ENCODE results near the gene CDH24.
A peak's percentile ranks its signal among the peaks of the same experiment; 100 is the strongest.

CDH24 gene

DNA sequence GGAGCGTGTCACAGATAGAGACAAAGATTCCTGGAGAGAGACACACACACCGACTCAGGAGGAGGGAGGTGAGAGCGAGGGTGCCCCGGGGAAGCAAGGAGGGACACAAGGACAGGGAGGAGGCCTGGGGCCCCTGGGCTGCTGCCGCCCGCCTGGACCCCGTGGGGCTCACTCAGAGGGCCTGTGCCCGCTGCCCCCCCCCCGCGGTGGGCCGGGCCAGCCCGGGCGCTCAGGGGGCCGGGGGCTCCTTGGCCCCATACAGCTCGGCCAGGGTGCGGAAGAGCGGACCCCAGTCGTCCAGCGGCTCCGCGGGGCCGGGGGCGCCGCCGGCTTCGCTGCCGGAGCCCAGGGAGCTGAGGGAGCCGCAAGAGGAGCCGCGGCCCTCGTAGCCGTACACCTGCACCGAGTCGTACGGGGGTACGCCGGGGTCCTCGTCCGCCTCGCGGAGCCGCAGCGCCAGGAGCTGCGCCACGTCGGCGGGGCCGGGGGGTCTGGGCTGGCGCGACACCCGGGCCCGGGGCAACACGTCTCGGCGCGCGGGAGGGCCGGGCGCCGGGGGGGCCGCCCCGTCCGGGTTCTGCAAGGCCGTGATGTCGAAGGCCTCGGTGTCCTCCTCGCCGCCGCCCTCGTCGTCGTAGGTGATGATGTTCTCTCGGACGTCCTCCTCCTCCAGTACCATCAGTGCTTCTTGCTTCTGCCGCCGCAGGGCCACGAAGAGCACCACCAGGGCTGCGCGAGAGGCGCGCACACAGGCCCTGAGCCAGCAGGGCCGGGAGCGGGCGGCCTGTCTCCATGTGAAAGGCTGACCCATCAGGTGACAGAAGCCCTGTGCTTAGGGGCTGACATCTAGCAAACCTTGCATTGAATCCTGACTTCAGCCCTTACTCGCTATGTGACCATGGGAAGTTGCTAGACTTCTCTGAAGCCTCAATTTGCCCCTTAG lies 9.3 kb downstream of the CDH24 start:
- DNase-seq (ENCODE audit: low read depth, low spot score): no peak
- no peak overlapping the region for H3K27ac ChIP-seq

DNA sequence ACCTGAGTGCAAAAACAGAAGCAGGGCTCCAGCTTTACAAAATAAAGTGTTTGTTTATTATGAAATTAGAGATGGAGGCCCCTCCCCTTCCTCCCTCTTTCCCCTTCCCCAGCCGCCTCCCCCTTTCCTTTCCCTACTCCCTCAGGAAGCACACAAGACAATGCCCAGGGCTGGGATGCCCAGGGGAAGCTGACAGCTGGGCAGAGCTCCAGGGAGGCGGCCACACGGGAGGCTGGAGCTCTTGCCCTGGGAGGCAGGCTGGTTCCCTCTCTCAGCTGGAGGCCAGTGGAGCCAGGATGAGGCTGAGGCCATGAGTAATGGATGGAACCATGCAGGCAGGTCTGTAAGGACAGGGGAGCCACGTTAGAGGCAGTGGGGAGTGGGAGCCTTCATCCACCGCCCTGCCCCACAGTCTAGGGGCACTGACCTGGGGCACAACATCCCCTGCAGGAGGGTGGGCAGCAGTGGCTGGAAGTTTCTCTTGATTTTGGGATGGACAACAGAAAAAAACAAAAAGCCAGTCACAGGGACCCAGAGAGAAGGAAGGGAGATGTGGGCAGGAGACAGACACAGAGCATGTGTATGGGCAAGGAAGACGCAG lies 10.2 kb downstream of the CDH24 start:
- H3K27ac ChIP-seq: no peak overlapping the region
- no peak for DNase-seq (ENCODE audit: low read depth, low spot score)

DNA sequence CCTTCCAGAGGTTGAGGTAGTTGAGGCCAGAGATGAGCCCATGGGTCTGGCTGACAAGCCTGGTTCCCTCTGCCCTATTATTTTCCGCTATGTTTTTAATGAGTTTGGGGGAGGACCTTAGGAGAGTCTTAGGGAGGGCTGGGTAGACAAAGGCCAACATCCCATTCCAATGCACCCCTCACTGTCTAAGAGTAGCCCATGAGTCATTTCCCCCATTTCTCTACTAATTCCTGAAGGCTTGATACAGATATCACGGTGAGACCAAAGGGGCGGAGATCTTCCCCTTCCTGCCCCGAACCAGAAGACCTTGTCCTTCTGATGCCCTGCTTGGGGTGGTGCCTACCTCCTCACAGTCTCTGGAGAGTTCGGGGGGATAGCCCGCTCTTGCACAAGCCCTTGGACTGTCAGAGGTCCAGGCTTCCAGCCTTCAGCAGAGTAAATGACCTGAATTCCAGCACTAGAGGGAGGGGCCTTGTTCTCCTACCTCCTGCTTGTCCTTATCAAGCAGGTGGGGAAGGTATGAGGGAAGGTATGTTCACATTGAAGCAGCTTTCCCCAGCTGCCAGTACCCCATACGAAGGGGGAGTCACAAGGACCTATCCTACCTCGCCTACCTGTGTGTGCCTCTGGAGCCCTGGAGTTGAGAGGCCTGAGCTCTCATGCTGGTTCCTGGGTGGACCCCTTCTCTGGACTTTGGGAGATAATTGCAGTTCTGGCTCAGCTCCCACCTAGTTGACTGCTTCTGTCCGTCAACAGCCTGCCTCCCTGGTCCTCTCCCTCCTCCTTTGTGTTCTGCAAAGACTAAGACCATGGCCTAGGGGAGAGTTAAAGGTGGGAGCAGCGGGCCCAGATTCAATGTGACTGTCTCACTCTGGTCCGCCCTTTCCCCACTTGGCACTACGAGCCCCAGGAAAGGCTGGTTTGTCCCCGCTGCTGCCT lies 11.6 kb downstream of the CDH24 start:
- H3K27ac ChIP-seq: no peak overlapping the region
- no peak for DNase-seq (ENCODE audit: low read depth, low spot score)

DNA sequence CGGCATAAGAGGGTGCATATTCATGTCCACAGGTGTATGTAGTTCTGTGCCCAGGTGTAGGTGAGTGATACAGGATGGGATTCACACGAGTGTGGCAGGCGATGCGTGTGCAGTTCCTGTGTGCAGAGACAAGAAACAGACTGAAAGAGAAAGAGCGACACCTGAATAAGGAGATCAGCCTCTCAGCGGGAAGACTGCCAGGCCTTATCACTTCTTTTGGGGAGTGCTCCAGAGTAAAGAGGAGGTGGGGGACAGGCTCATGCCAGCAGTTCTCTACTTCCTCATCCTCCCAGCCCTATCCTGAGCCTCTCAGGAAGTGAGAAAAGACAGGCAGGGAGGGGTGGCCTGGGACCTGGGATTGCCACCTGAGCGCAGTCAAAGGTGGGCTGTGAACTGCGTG lies 12.5 kb downstream of the CDH24 start:
- DNase-seq (ENCODE audit: low read depth, low spot score): no peak
- no peak overlapping the region for H3K27ac ChIP-seq

DNA sequence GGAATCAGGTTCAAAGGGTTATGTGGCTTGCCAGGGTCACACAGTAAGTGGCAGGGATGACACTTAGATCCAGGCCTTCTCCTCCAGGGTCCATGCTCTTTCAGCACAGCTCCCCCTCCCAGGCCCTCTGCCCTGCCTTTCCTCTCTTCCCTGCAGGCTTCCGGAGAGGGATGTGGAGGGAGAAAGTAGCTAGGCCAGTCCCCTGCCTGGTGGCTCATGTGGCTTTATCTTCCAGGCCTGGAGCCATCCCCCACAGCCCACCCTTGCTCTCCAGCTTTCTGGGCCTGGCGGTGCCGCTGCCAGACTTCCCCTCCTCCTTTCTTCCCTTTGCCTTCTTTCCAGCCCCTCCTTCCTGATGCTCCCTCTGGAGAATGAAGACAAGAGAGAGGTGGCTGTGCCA lies 13.6 kb downstream of the CDH24 start:
- DNase-seq (ENCODE audit: low read depth, low spot score): no peak
- H3K27ac ChIP-seq: no peak overlapping the region

DNA sequence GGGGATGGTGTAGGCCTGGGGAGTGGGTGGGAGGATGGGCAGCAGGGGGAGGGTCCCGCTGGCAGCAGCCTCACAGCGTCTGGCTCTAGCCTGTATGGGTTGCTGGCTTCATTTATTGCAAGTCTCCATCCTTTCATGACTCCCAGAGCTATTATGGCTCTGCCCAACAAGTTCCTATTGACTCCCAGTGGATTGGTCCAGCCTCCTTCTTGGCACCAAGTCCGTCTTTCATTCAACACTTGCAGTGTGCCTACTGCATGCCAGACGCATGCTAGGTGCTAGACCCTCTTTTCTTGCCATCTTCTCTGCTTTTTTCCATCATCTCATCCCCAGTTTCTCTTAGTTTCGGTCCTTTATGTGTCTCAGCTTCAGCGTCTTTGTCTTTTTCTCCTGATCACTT lies 14.2 kb downstream of the CDH24 start:
- DNase-seq (ENCODE audit: low read depth, low spot score): no peak
- H3K27ac ChIP-seq: no peak overlapping the region

DNA sequence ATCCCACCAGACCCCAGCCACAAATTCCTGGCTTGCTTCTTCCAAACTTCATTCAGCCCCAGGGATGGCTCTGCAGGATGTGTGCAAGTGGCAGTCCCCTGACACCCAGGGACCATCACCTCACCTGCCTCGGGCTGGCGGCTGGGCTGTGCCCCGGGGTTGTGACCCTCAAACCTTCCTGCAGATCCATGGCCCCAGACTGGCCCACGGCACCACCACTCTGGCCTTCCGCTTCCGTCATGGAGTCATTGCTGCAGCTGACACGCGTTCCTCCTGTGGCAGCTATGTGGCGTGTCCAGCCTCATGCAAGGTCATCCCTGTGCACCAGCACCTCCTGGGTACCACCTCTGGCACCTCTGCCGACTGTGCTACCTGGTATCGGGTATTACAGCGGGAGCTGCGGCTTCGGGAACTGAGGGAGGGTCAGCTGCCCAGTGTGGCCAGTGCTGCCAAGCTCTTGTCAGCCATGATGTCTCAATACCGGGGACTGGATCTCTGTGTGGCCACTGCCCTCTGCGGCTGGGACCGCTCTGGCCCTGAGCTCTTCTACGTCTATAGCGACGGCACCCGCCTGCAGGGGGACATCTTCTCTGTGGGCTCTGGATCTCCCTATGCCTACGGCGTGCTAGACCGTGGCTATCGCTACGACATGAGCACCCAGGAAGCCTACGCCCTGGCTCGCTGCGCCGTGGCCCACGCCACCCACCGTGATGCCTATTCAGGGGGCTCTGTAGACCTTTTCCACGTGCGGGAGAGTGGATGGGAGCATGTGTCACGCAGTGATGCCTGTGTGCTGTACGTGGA lies 15.0 kb downstream of the CDH24 start, which contains the start of gene PSMB11:
Gene PSMB11, plus strand, starts transcription at position 51 of the 804 bp plus-strand sequence. Its CDS starts 14 bp downstream, at position 65.
- no peak within 1 kb of the TSS for H3K27ac ChIP-seq
- DNase-seq (ENCODE audit: low read depth, low spot score): no peak

DNA sequence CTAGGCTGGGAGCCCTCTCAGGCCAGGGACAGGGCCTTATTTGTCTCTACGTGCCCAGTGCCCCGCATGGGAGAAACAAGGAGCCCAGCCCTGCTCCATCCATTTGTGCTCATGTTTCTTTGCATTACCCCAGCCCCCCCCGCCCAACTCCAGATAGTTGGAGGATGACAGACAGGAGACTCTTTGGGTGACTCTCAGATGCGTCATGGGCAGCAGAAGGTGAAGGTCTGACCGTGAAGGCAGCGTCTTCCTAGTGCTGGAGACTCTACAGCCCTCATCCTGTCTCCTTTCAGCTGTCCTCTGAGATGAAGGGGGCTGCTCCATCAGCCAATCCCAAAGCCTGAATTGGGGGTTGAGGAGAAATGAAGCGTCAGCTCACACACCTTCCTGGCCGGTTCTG lies 15.6 kb downstream of the CDH24 start:
- no peak overlapping the region for H3K27ac ChIP-seq
- no peak for DNase-seq (ENCODE audit: low read depth, low spot score)

DNA sequence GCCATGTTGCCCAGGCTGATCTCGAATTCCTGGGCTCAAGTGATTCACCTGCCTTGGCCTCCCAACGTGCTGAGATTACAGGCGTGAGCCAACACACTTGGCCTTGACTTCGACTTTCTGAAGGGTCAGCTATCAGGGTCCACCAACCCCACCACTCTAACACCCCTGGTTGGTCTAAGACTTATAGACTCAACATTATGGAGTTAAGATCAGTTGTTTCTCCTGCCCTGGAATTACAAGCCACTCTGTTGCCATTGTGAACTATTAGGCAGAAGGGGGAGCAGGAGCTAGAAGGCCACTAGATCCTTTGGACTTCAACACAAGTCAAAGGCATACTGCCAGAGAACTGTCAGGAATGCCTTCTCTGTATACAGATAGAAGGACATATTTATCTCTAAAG lies 17.2 kb downstream of the CDH24 start:
- H3K27ac ChIP-seq: no peak overlapping the region
- DNase-seq (ENCODE audit: low read depth, low spot score): no peak

DNA sequence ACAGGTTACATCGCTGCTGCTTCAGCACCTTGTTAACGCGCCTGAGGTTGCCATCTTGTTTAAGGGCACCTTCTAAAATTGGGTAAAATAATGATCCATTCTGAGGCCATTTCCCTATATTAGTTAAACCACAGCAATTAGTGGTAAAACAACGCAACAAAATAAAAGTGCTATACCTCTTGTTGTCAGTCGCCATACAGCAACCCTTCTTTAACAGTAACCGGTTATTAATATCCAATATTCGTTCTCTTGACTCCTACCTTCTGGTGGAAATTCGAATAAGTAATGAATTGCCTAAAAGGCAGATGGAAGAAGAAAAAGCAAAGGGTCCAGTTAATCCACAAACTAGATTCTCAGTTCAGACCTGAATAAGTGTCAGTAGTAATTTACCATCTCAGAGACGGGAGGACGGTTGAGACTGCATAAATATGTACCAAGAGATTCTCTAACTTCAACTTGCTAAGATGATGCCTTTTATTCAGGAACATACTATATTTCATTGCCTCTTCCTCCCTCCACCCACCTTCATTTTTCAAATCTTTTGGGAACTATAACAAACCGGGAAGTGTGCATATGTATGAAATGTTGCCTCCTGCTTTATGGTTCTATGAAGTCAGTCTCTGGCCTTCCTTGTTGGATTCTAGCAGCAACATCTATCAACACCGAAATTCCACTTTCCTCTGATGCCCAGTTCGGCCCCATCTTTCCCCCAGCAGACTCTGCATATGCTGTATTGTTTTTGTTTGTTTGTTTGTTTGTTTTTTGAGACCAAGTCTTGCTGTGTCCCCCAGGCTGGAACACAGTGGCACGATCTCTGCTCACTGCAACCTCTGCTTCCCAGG lies 21.8 kb downstream of the CDH24 start:
- no peak for DNase-seq (ENCODE audit: low read depth, low spot score)
- peak overlapping the region; percentile 84 for H3K27ac ChIP-seq

DNA sequence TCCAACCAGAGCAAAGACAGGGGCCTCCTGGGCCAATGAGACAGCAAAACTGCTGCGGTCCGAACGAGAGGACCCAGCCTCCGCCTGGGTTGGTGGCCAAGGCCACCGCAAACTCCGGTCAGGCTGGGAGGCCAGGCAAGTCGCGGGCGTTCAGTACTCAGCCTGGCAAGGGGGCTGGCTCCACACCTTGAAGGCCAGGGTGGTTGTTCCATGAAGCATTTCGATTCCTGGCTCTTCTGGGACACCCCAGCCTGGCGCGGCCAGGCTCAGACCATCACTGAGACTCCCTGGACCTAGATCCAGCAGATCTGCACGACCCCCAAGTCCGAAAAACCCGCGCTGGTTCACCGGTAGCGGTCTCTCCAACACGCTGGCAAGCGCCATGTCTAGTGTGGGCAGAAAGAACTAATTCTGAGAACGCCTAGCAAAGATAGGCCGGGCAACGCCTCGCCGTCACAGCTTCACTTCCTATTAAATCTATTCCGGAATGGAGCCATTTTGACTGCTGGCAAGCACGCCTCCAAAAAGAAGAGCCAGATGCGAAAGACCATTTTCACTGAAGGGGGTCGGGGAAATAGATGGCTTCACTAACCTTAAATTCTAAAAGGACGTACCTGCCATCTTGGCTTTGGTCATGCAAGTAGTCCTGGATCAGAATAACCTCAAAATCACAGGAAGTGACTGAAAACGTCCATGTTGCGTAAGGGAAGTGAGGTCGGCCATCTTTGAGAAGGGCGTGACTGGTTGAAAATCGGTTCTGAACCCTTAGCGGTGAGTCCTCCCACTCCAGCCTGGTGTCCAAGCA lies 22.6 kb downstream of the CDH24 start, which contains the start of gene PSMB5:
Gene PSMB5, minus strand, starts transcription at position 403 of the 805 bp plus-strand sequence. Its CDS starts 19 bp downstream, at position 384.
- DNase-seq (ENCODE audit: low read depth, low spot score): peak; percentile 89

DNA sequence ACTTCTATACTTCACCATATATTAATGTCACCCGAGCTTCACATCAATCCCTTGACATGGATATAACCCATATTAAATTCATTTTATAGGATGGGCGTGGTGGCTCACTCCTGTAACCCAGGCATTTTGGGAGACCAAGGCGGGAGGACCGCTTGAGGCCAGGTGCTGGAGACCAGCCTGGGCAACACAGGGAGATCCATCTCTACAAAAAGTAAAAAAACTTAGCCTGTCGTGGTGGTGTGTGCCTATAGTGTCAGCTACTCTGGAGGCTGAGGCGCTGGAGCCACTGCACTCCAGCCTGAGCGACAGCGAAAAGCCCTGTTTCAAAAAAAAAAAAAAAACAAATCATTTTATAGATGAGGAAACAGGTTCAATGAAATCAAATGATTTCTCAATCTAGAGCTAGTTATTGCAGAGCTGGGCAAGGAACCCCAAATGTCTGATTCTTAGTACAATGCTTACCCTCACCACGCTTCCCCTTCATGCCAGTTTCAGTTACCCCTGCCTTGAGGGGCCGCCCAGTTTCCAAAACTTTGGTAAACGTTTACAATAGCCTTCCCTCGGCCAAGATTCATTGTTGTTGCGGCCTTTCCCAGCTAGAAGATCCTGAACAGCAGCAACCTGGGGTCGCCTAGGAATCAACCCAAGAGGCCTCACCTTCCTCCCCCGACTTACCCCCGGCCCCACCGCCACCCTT lies 23.4 kb downstream of the CDH24 start:
- H3K27ac ChIP-seq: peak overlapping the region; percentile 84
- no peak for DNase-seq (ENCODE audit: low read depth, low spot score)

More for the DNA sequence above, 22.6 kb downstream of the CDH24 start, which contains the start of gene PSMB5:
- peak within 1 kb of the TSS; percentile 84 for H3K27ac ChIP-seq

DNA sequence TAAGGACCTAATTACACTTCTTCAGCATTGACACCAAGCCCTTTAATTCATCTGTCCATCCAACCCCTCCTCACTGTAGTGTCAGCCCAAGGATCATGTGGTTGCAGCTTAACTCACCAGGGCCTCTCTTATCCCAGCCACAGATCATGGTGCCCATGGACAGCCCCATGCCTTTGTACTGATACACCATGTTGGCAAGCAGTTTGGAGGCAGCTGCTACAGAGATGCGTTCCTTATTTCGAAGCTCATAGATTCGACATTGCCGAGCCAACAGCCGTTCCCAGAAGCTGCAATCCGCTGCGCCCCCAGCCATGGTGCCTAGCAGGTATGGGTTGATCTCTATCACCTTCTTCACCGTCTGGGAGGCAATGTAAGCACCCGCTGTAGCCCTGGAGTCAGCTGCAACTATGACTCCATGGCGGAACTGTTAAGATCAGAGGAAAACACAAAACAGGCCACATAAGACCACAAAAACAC lies 24.0 kb downstream of the CDH24 start:
- no peak overlapping the region for H3K27ac ChIP-seq
- no peak for DNase-seq (ENCODE audit: low read depth, low spot score)

DNA sequence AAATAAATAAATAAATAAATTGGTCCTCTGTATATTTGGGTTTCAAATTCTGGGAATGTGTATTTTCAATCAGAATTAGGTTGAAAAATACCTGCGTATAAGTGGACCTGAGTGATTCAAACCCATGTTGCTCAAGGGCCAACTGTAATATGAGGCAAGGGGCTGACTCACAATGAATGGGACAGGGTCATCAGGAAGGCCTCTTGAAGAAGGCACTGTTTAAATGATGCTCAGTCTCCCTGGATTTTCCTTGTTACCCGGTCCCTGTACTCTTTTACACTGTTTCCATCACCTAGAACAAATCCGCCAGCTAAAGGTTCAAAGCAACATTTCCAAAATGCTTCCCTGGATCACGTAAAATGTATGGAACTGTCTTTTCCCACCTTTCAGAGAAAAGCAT lies 26.4 kb downstream of the CDH24 start:
- no peak for DNase-seq (ENCODE audit: low read depth, low spot score)
- H3K27ac ChIP-seq: no peak overlapping the region

DNA sequence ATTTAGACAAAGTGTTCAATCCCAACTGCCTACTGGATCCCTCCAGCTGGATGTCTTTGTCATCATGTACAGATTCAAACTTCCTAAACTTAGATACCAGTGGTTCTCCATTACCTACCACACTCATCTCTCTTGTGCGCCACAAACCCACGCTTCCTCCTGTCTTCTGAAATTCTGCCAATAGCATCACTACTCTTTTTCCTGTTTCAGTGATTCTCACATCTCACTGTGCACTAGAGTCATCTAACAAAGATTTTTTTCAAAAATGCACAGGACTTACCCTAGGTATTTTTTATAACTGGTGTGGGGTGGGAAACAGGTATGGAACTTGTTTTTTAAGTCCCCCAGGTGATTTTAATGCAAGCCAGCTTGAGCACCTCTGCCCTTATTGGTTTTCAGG lies 28.5 kb downstream of the CDH24 start:
- no peak overlapping the region for H3K27ac ChIP-seq
- no peak for DNase-seq (ENCODE audit: low read depth, low spot score)

DNA sequence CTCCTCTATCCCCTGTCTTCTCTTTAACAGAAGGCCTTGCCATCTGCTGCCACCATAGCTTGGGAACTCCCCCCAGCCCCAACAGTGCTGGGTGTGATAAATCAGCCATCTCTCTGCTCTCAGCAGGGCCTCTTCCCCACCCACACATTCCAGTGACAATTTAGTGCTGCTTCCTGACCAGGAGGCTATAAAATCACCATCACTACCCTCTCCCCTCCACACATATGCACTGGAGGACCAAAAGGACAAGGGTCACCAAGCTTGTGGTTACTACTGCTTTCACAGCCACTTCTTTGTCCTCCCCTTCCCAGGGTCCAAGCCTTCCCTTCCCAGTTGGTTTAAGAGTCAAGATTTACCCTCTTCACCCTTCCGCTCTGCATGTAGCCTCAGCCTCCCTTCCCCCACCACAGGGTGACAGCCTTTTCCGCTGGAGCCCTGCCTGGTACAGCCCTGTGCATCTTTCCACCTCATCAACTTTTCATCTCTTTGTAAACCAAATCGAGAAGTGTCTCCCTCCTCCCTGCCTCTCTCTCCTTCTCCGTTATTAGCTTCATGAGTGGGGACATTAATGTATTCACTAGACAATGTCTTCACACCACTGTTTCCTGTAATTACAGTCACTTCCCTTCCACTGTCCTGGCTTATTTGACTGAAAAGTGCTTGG lies 32.0 kb downstream of the CDH24 start:
- H3K27ac ChIP-seq: no peak overlapping the region
- no peak for DNase-seq (ENCODE audit: low read depth, low spot score)

Data from epithelial cell of prostate (primary cell).